Epithelial cell of esophagus (primary cell): Measurements from ENCODE around the gene FSTL4.

ENCODE experiments used
- DNase-seq: peaks from one replicate; pipeline ENCODE4 v3.0.0; 2010; ENCODE audit warnings: low read depth
- H3K4me3 ChIP-seq: 2 replicates; pipeline ENCODE4 v1.5.1; 2011; ENCODE audit warnings: mild to moderate bottlenecking, low read length, control low read depth
- TF ChIP-seq, protein P1 (sequence below): IDR thresholded peaks from 2 replicates; pipeline ENCODE4 v1.5.1; 2011; ENCODE audit warnings: low read depth, mild to moderate bottlenecking, low read length, control low read depth, inconsistent platforms; ENCODE audit not compliant: insufficient read depth; ENCODE audit errors: missing control alignments

FSTL4 gene

DNA sequence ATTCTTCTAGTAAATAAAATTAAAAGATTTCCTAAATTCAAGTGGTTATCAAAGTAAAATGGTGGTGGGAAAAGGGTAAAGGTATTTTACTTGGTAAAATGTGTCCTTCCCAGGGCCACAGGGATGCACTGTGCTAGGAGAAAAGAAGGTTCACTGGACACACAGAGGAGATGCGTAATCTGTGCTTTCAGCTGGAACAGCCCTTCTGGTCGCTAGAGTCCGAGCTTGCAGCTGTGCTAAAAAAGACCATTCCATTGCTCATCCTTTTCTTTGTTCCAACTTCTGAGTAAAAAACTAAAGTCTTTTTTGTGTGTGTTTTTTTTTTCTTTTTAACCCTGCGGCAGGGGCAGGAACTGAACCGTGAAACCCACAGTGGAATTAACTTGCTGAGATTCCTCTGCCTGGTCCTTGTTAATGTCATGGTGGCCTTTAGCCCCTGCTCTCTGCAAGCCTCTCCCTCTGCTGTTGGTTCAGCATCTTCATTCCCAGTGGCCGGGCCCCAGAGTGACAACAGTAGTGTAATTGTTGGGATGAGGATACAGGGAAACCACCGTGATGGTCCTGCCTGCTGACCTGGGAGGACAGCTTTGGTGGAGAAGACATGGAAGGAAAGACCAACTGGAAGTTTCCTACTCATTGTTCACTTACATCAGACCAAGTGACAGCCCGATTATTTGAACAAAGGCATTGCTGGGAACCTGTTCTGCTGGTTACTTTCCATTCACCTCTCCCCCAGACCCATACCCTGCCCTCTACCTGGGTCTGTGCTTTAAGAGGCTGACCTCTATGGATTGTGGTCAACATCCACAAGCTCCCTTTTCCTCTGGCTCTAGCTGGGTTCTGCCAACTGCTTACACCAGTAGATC, 31.9 kb upstream of the FSTL4 start:
- DNase-seq, result no peak
- H3K4me3 ChIP-seq, result no peak overlapping the region
- TF ChIP-seq, protein P1, sequence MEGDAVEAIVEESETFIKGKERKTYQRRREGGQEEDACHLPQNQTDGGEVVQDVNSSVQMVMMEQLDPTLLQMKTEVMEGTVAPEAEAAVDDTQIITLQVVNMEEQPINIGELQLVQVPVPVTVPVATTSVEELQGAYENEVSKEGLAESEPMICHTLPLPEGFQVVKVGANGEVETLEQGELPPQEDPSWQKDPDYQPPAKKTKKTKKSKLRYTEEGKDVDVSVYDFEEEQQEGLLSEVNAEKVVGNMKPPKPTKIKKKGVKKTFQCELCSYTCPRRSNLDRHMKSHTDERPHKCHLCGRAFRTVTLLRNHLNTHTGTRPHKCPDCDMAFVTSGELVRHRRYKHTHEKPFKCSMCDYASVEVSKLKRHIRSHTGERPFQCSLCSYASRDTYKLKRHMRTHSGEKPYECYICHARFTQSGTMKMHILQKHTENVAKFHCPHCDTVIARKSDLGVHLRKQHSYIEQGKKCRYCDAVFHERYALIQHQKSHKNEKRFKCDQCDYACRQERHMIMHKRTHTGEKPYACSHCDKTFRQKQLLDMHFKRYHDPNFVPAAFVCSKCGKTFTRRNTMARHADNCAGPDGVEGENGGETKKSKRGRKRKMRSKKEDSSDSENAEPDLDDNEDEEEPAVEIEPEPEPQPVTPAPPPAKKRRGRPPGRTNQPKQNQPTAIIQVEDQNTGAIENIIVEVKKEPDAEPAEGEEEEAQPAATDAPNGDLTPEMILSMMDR, result no peak

DNA sequence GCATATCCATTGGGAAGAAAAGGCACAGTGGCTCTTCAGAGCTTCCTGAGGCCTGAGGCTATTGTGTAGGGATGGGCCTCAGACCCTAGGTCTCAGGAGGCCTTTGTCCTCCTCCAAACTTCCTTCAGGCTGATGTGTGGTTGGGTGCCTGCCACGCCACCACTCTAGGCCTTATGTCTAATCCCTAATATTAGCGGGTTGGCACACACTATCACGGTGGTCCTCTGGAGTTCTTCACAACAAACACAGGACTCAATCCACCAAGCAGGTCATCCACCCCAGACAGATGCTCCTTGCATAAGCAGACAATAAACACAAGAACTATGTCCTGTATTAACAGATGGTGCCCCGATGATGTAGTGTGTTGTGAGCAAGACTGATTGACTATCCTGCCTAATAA, 31.0 kb upstream of the FSTL4 start:
- TF ChIP-seq, protein P1, result no peak
- DNase-seq, result no peak

DNA sequence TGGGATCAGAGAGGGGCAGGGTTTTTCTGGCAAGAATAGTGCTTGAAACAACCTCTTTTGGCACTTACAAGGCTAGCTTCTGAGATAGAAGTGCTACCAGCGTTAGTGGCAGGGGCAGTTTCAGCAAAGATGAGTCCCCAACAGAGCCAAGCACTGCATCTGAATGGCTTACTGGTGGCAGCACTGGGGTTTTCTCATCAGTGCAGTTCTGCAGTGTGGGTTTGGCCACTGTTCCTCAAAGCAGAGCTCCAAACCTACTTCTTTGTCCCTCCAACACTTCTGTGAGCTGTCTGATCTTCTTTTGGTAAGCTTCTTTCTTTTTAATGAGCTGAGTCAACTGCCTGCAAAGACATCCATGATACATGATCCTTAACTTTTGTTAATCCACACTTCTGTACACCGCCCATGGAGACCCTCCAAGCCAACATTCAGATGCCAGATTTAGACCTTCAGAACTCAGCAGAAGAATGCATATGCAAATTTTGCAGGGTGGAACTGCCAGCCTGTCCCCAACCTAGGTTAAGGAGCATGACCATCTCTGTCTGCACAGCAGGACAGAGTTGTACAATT, 29.9 kb upstream of the FSTL4 start:
- H3K4me3 ChIP-seq, result no peak overlapping the region
- TF ChIP-seq, protein P1, result no peak
- no peak for DNase-seq

More for the DNA sequence above, 31.0 kb upstream of the FSTL4 start:
- no peak overlapping the region for H3K4me3 ChIP-seq

DNA sequence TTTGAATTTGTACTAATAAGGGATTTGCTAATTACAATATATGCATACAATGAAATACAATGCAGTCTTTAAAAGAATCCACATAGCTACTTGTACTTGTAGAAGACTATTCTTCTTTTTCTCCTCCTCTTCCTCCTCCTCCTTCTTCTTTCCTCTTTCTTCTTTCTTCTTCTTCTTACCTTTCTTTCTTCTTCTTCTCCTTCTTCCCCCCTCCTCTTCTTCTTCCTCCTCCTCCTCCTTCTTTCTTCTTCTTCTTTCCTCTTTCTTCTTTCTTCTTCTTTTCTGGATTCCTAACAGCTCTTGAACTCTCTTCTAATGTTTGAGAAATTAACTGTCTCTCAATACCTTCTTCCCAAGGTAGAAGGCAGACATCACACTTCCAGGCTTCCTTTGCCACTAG, 29.3 kb upstream of the FSTL4 start:
- DNase-seq, result no peak
- TF ChIP-seq, protein P1, result no peak
- no peak overlapping the region for H3K4me3 ChIP-seq

DNA sequence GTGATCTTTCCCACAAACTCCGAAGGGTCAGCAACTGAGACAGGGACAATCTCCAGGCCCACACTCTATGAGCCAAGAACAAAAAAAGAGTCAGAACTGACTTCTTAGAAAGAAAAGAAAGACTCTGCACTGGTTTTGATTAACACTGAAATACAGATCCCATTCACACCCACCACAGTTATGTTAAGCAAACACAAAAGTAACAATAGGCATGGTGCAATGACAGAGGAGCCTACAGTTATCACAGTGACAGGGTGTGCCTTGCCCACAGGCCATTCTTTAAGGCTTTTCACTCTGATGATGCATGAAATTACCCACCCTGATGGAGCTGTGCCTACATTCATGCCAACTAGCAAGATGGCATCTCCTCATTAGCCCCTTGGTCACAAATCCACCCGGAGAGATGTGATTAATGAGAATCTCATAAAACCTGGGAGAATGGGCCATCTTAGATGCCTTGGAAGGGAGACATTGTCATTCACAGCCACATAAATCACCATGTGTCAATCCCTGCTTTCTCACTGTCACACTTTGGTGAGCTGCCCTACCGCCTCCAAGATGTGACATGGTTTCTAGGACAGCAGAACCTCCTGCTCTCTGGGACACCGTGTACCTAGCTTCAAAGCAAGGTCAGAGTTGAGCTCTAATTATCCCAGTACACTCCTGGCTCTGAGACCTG, 27.6 kb upstream of the FSTL4 start:
- no peak overlapping the region for H3K4me3 ChIP-seq
- no peak for DNase-seq
- TF ChIP-seq, protein P1, result no peak

DNA sequence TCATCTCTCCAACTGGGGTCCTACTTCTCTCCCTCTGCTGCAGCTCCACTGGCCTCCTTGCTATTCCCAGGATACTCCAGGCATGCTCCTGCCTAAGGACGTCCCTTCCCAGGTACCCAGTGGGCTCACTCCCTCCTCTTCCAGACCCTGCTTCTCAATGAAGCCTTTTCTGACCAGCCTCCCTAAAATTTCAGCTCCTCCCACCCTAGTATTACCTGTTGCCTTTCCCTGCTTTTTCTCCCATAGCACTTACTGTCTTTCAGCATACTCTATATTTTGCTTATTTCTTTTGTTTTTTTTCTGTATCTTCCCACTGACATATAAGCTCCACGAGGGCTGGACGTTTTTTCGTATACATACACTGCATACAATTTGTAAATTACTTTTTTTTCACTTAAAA, 26.1 kb upstream of the FSTL4 start:
- no peak overlapping the region for H3K4me3 ChIP-seq
- DNase-seq, result no peak
- TF ChIP-seq, protein P1, result no peak
